NCI-H1092 (cell line): Measurements from ENCODE around the gene MAN2A2.
"Not testable (repeated sequence)": the region's sequence is repeated elsewhere in the genome, so short reads cannot be mapped to it uniquely, and the experiment has no call there.

ENCODE experiments used
- DNase-seq: peaks from one replicate; lab custom pipeline; 2025; lab: John Stamatoyannopoulos, UW

The MAN2A2 gene

GRCh38 chr15:90871716-90872485 is 31.2 kb upstream of the MAN2A2 start:
- no peak for DNase-seq

- no peak for DNase-seq
These were observed 30.5 kb upstream of the MAN2A2 start for GRCh38 chr15:90872486-90873184.

GRCh38 chr15:90873488-90873997 is 29.6 kb upstream of the MAN2A2 start:
- DNase-seq = no peak

- peak; percentile 34 for DNase-seq
These were observed 29.0 kb upstream of the MAN2A2 start for GRCh38 chr15:90873998-90874605.

GRCh38 chr15:90874986-90875385 is 28.1 kb upstream of the MAN2A2 start:
- not testable (repeated sequence) for DNase-seq

- no peak for DNase-seq
These were observed 27.5 kb upstream of the MAN2A2 start for GRCh38 chr15:90875549-90875981.

- no peak for DNase-seq
These were observed 27.1 kb upstream of the MAN2A2 start for GRCh38 chr15:90876046-90876445.

- no peak for DNase-seq
These were observed 26.5 kb upstream of the MAN2A2 start for GRCh38 chr15:90876512-90877170.

- no peak for DNase-seq
These were observed 25.8 kb upstream of the MAN2A2 start for GRCh38 chr15:90877315-90877714.

- no peak for DNase-seq
These were observed 25.1 kb upstream of the MAN2A2 start for GRCh38 chr15:90877996-90878395.

GRCh38 chr15:90878660-90879059 is 24.4 kb upstream of the MAN2A2 start:
- no peak for DNase-seq

- DNase-seq = no peak
These were observed 23.3 kb upstream of the MAN2A2 start for GRCh38 chr15:90879730-90880366.

- no peak for DNase-seq
These were observed 22.5 kb upstream of the MAN2A2 start for GRCh38 chr15:90880381-90881145.

GRCh38 chr15:90881181-90881977 is 21.7 kb upstream of the MAN2A2 start:
- DNase-seq = no peak

- no peak for DNase-seq
These were observed 21.0 kb upstream of the MAN2A2 start for GRCh38 chr15:90881978-90882721.

GRCh38 chr15:90882781-90883525 is 20.1 kb upstream of the MAN2A2 start:
- no peak for DNase-seq

- no peak for DNase-seq
These were observed 19.6 kb upstream of the MAN2A2 start for GRCh38 chr15:90883526-90883975.

GRCh38 chr15:90883976-90884718 is 19.0 kb upstream of the MAN2A2 start, which contains the start of gene FES:
Gene FES (plus strand): TSS chr15:90884504. CDS start chr15:90885046, 542 bp downstream.
- no peak for DNase-seq
